HG02884 (cell line): Measurements from ENCODE around the gene SEC22C.
"Not testable (repeated sequence)": the region's sequence is repeated elsewhere in the genome, so short reads cannot be mapped to it uniquely, and the experiment has no call there.

Source experiments
- ATAC-seq: cut with Tn5 transposase; IDR thresholded peaks from one replicate; pipeline ENCODE4 v1.9.1; 2021; ENCODE audit warnings: mild to moderate bottlenecking, moderate library complexity; ENCODE audit not compliant: unreplicated experiment

Gene SEC22C

DNA sequence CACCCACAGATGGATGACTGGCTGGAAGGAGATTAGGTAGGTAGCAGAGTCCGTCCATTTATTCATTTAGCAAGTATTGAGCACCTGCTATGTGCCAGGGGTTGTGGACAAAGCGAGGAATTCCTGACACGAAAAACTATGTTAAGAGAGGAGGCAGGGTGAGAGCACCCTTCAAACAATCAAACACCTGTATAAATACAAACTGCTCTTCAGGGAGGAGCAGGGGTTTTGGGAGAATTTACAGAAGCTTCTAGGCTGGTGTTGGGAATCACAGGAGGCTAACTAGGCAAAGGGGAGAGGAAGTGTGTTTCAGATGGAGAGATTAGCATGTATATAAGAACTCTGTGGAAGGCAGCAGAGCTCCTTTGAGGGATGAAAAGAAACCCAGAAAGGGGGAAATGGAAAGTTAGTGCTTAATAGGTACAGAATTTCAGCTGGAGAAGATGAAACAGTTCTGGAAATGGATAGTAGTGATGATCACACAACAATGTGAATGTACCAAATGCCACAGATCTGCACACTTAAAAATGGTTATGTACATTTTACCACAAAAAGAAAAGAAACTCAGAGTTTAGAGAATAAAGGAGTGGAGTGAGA, 805 bp upstream of the SEC22C start:
- no peak for ATAC-seq

DNA sequence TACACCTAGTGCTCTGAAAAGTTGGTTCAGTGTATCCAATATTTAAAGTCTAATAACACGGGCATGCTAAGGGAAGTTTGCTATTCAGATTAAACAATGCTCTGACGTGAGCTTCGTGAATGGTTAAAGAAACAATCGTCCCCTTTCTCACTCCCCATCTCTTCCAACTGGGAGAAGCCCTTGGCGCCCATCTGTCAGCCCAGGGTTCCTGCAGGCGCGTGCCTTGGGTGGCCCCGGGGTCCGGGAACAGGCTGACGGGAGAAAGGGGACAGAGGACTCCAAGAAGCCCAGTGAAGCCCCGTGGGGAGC, 413 bp downstream of the SEC22C start:
- ATAC-seq, result no peak

DNA sequence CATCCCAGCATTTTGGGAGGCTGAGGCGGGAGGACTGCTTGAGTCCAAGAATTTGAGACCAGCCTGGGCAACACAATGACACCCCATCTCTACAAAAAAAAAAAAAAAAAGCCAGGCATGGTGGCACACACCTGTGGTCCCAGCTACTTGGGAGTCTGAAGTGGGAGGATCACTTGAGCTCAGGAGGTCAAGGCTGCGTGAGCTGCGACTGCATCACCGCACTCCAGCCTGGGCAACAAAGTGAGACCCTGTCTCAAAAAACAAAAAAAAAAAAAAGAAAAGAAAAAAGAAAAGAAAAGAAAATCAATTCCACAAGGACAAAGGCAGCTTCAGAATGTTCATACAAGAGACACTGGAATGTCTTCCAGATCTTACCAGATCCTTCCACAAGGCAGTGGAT, 2.4 kb downstream of the SEC22C start:
- not testable (repeated sequence) for ATAC-seq

GRCh38 chr3:42578054-42578453, 3.7 kb downstream of the SEC22C start:
- ATAC-seq, result no peak

DNA sequence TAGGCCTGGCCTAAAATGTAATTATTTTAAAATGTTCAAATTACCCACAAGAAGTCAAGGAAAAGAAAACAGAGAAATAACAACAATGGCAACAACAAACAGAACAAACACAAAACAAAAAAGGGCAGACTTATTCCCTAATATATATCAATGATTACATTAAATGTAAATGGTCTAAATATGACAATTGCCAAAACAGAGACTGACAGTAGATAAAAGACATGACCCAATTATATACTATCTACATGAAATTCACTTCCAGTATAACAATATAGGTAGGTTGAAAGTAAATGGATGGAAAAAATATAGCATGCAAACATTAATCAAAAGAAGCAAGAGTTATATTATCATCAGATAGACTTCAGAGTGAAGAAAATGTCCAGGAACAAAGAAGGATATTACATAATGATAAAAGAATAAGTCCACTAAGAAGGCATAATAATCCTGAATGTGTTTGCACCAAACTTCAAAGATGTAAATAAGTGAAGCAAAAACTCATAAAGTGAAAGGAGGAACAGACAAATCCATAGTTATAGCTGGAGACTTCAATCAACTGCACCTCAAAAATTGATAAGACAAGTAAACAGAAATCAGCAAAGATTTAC, 6.5 kb downstream of the SEC22C start:
- ATAC-seq, result no peak

GRCh38 chr3:42572278-42572677, 9.5 kb downstream of the SEC22C start:
- ATAC-seq, result peak; percentile 57

GRCh38 chr3:42569593-42570142, 12.1 kb downstream of the SEC22C start:
- ATAC-seq, result no peak

- ATAC-seq, result no peak
Observed at GRCh38 chr3:42562047-42562907, 19.5 kb downstream of the SEC22C start.

- no peak for ATAC-seq
Observed at GRCh38 chr3:42557854-42558253, 23.9 kb downstream of the SEC22C start.

GRCh38 chr3:42556817-42557216, 24.9 kb downstream of the SEC22C start:
- ATAC-seq, result not testable (repeated sequence)

- ATAC-seq, result no peak
Observed at GRCh38 chr3:42556089-42556632, 25.6 kb downstream of the SEC22C start.

- ATAC-seq, result no peak
Observed at GRCh38 chr3:42552830-42553229, 28.9 kb downstream of the SEC22C start.

GRCh38 chr3:42550250-42550649, 31.5 kb downstream of the SEC22C start:
- ATAC-seq, result no peak

DNA sequence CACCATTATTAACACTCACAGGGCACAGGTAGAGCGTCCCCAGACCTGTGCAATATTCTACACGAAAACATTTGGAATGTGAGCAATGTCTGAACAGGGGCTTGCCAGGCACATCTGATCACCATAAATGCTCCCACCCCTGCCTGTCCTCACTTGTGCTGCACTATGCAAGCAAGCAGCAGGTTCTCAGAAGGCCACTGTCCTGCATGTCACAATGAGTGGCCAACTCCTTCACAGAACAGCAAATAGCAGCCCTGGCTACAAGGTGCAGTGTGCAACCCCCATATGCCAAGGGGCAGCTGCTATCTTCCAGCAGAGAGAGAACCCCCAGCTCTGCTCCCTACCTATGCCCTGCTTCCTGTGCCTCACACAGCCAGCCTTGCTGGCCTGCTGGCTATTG, 32.6 kb downstream of the SEC22C start:
- no peak for ATAC-seq

GRCh38 chr3:42547401-42547945, 34.3 kb downstream of the SEC22C start:
- no peak for ATAC-seq

DNA sequence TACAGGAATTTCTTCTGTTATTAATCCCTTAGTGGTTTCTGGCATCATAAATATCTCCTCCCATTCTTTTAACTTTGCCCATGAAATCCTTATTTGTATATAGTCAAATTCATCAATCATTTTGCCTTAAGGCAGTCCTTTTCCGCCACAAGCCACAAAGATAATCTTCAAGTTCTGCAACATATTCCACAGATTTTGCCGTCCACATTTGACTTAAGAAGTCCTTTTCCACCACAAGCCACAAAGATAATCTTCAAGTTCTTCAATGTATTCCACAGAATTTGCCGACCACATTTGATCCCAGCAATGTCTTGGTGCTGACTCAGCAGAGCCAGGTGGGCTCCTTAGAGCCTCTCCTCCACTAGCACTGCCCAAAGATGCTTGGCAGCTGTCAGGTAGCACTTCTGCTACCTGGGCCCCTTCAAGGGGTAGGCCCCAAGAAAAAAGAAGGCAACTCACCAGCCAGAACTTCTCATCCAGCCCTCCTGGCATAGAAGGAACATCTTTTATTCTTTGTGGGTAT, 35.0 kb downstream of the SEC22C start:
- ATAC-seq, result no peak

- no peak for ATAC-seq
Observed at GRCh38 chr3:42545284-42545900, 36.4 kb downstream of the SEC22C start.

DNA sequence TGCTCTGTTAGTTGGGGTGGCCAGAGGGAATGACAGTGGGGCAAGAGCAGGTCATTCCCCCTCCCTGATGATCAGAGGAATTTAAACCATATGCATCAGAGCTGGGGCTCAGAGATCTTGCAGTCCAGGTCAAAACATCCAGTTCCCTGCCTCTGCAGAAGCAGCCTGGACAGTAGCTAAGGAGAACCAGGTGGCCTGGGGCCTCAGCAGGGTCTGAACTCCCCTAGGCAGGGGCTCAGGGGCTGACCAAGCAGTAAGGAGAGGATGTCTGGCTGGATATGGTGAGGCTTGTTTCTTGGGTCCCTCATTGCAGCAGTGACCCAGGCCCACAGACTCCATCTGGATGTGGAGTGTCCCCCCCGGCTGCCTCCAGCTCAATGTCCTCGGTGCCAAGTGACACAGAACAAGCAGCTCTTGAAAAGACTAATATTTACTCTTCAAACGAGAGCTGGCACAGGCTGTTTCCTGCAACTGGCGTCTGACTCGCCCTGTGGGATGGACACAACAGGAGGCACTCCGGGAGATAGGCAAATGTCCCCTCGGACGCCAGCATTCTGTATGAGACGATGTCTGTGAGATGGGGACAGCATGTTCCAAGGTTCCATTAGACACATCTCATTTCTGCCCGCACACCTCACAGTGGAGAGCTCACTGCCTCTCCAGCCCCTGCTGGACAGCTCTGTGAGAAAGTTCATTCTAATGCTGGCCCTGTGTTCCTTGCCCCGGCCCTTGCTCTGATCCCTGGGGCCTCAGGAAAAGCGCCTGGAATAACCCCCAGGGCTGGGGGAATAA, 37.1 kb downstream of the SEC22C start:
- no peak for ATAC-seq

DNA sequence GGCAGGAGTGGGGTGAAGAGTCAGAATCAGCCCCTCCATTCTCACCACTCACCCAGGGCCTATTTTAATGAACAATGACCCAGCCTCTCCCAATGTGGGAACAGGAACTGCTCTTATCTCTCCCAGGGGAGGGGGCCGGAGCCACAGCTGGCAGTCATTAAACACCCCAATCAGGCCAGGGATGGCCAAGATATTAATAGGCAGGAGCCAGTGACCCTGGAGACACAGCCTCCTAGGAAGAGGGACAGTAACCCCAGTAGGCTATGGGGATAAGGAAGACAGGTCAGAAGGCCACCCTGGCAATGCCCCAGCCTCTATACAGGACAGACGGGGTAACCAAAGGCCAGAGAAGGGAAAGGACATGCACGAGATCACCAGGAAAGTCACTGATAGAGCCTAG, 40.7 kb downstream of the SEC22C start:
- ATAC-seq, result no peak
